ENCODE results near the gene ATF3. TPM values are rescaled to one million over a fixed set of nuclear protein-coding genes. Genes with fewer than 3 reads are reported as not detected.

The ATF3 gene
- 0.65 and 4.9 TPM in 2 replicates for total RNA-seq

GRCh38 chr1:212608392-212608958 lies at the start of gene ATF3:
Gene ATF3 (plus strand): TSS chr1:212608761. CDS start chr1:212615022, 6,261 bp downstream.

Other genes starting within 250 kb of the ATF3 start
- gene PACC1, start 193.9 kb upstream of the ATF3 start, total RNA-seq: 15.8 and 19.2 TPM in 2 replicates
- gene NENF, start 175.8 kb upstream of the ATF3 start, total RNA-seq: 15.3 and 20.8 TPM in 2 replicates
- gene BATF3, start 91.1 kb downstream of the ATF3 start, total RNA-seq: 0.15 and 0.97 TPM in 2 replicates
- gene NSL1, start 183.0 kb downstream of the ATF3 start, total RNA-seq: 33.5 and 46.5 TPM in 2 replicates
- gene TATDN3, start 183.1 kb downstream of the ATF3 start, total RNA-seq: 16.6 and 26.9 TPM in 2 replicates
- not detected in 2 replicates for gene SPATA45, start 238.9 kb downstream of the ATF3 start, total RNA-seq
- 9.0 and 9.4 TPM in 2 replicates for gene FLVCR1, start 249.5 kb downstream of the ATF3 start, total RNA-seq

Measured in epithelial cell of umbilical artery (primary cell).